Small intestine (tissue), 16 donors: Measurements from ENCODE around the gene MORC3. TPM values are rescaled to one million over a fixed set of nuclear protein-coding genes. Genes with fewer than 3 reads are reported as not detected.
A peak's percentile ranks its signal among the peaks of the same experiment; 100 is the strongest.
"Not testable (repeated sequence)": the region's sequence is repeated elsewhere in the genome, so short reads cannot be mapped to it uniquely, and the experiment has no call there.

Source experiments
- DNase-seq, 2 donors: peaks; one replicate each; pipeline versions ENCODE4 v3.0.0 to v3.0.0-alpha.2; 2013
- FAIRE-seq: peaks from 2 replicates; lab custom pipeline; 2012; peaks lifted over from hg19 to GRCh38; lab: Jason Lieb, UNC
- H3K27ac ChIP-seq, 3 donors: one replicate each; pipeline ENCODE4 v1.5.1; 2013; ENCODE audit warnings: low read length in 2 of 3, mild to moderate bottlenecking in 2 of 3, control low read depth in 1 of 3, inconsistent platforms in 1 of 3, low read depth in 1 of 3, moderate library complexity in 1 of 3
- H3K27me3 ChIP-seq, 3 donors: one replicate each; pipeline ENCODE4 v1.6.1; 2013; ENCODE audit warnings: low read length in 3 of 3, inconsistent platforms in 1 of 3; ENCODE audit not compliant: control insufficient read depth in 3 of 3, insufficient read depth in 3 of 3
- H3K36me3 ChIP-seq, 3 donors: one replicate each; pipeline ENCODE4 v1.6.1; 2013; ENCODE audit warnings: low read length in 3 of 3, inconsistent platforms in 1 of 3, low read depth in 1 of 3, mild to moderate bottlenecking in 1 of 3, moderate library complexity in 1 of 3; ENCODE audit not compliant: control insufficient read depth in 3 of 3, insufficient read depth in 2 of 3
- H3K4me1 ChIP-seq, 3 donors: one replicate each; pipeline ENCODE4 v1.6.1; 2013; ENCODE audit warnings: low read length in 2 of 3, inconsistent platforms in 1 of 3, low read depth in 1 of 3, mild to moderate bottlenecking in 1 of 3, moderate library complexity in 1 of 3; ENCODE audit not compliant: control insufficient read depth in 3 of 3, insufficient read depth in 2 of 3
- H3K4me3 ChIP-seq, 3 donors: one replicate each; pipeline ENCODE4 v1.5.1; 2013; ENCODE audit warnings: low read length in 3 of 3, control low read depth in 1 of 3, inconsistent platforms in 1 of 3, low read depth in 1 of 3, mild to moderate bottlenecking in 1 of 3, moderate library complexity in 1 of 3
- H3K9me3 ChIP-seq, 2 donors: one replicate each; pipeline ENCODE4 v1.6.1; 2013; ENCODE audit warnings: low read depth in 1 of 2, low read length in 1 of 2; ENCODE audit not compliant: control insufficient read depth in 2 of 2, insufficient read depth in 1 of 2
- WGBS, 3 donors: extraction: QIAGEN DNeasy Blood & Tissue Kit; methylation state at CpG; one replicate each; pipeline ENCODE4 v1.1.7; 2013; 5-methylcytosine and 5-hydroxymethylcytosine counted together
- long read RNA-seq, 10 donors: transcript quantifications; one replicate each; lab custom pipeline, GENCODE V29; 2026
- polyA plus RNA-seq, 4 donors: library from polyadenylated mRNA; stranded (reverse) in 3 of 4; unstranded in 1 of 4; fragments of 200-250 nt in 3 of 4; fragments of 120-200 nt in 1 of 4; gene quantifications; one replicate each; pipeline versions ENCODE4 v1.2.1 to v1.2.3, GENCODE V29; 2013
- donor health status: healthy with polysubstance abuse.
- donor health status: control.
- donor health status: control.
- donor health status: Bipolar disorder and iron deficiency.
- donor health status: healthy.

MORC3 gene, protein sequence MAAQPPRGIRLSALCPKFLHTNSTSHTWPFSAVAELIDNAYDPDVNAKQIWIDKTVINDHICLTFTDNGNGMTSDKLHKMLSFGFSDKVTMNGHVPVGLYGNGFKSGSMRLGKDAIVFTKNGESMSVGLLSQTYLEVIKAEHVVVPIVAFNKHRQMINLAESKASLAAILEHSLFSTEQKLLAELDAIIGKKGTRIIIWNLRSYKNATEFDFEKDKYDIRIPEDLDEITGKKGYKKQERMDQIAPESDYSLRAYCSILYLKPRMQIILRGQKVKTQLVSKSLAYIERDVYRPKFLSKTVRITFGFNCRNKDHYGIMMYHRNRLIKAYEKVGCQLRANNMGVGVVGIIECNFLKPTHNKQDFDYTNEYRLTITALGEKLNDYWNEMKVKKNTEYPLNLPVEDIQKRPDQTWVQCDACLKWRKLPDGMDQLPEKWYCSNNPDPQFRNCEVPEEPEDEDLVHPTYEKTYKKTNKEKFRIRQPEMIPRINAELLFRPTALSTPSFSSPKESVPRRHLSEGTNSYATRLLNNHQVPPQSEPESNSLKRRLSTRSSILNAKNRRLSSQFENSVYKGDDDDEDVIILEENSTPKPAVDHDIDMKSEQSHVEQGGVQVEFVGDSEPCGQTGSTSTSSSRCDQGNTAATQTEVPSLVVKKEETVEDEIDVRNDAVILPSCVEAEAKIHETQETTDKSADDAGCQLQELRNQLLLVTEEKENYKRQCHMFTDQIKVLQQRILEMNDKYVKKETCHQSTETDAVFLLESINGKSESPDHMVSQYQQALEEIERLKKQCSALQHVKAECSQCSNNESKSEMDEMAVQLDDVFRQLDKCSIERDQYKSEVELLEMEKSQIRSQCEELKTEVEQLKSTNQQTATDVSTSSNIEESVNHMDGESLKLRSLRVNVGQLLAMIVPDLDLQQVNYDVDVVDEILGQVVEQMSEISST
- polyA plus RNA-seq, result 10 to 100 TPM in 2 of 4 donors, 1 to 10 TPM in 2; 8.6 to 27.5 (median 10.4) TPM
- long read RNA-seq, donor 1, full-length matches to known transcripts, result 2 of 34 reads
- long read RNA-seq, donor 1, partial matches to known transcripts, result 32 of 34 reads
- long read RNA-seq, donor 1, other reads (novel, unspliced or antisense), result 0 of 34 reads
- long read RNA-seq, donor 2, full-length matches to known transcripts, result 2 of 2 reads
- long read RNA-seq, donor 2, partial matches to known transcripts, result 0 of 2 reads
- long read RNA-seq, donor 2, other reads (novel, unspliced or antisense), result 0 of 2 reads
- long read RNA-seq, donor 3, partial matches to known transcripts, result 8 of 10 reads
- long read RNA-seq, donor 3, other reads (novel, unspliced or antisense), result 0 of 10 reads
- long read RNA-seq, donor 4, result 0 reads
- long read RNA-seq, donor 5, result 0 reads
- long read RNA-seq, donor 6, full-length matches to known transcripts, result 1 of 1 reads
- long read RNA-seq, donor 6, partial matches to known transcripts, result 0 of 1 reads
- long read RNA-seq, donor 6, other reads (novel, unspliced or antisense), result 0 of 1 reads
- long read RNA-seq, donor 7, full-length matches to known transcripts, result 1 of 1 reads
- long read RNA-seq, donor 7, partial matches to known transcripts, result 0 of 1 reads
- long read RNA-seq, donor 7, other reads (novel, unspliced or antisense), result 0 of 1 reads
- long read RNA-seq, donor 8, result 0 reads
- long read RNA-seq, donor 9, result 0 reads
- long read RNA-seq, donor 10, full-length matches to known transcripts, result 3 of 3 reads
- long read RNA-seq, donor 10, partial matches to known transcripts, result 0 of 3 reads
- long read RNA-seq, donor 10, other reads (novel, unspliced or antisense), result 0 of 3 reads

DNA sequence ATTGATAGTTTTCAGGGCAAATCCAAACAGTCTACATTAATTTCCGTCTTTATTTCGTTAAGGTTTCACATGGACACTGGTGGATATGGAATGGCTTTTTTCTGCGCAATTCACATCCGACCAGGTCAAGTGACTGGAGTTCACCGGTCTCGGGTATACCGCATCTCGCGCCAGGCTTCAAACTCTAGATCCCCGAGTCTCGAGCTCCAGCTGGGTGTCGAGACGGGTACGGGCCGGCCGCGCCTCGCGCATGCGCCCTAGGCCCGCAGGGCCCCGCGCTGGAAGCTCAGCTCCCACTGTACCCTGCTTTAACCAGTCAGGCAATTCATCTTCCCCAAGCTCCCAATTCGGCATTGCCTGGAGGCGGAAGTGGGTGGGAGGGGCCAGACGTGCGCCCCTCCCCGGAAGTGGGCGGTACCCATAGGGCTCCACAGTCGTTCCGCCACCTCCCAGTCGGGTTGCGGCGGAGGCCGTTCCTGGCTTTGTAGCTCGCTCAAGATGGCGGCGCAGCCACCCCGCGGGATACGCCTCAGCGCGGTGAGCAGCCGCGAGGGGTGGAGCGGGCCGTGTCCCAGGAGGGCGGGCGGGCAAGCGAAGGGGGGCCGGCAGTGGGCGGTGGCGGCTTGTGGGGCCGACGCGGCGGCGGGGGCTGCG lies at the start of gene MORC3:
MORC3 (plus strand) TSS at position 431 of the 654 bp plus-strand sequence; CDS start at position 499, 68 bp downstream.
- Histone ChIP-seq H3K4me1 (peaks cover 0 to 12% (median 1%) of the 10 kb centered on the region in 3 donors), H3K27ac (peak within 1 kb of the TSS; percentile 91 to 98 (median 92)), H3K4me3 (peak within 1 kb of the TSS; percentile 71 to 92 (median 75)), H3K27me3 (no peaks in the 10 kb centered on the region), H3K36me3 (peaks cover 0 to 15% (median 4%) of the 10 kb centered on the region in 3 donors), H3K9me3 (no peaks in the 10 kb centered on the region)
- DNase-seq, result peak; percentile 99 to 100
- FAIRE-seq, result no peak
- 0 to 1% (median 0%) methylated on average over 45 to 59 of the region's 59 CpGs for WGBS, 3 donors

DNA sequence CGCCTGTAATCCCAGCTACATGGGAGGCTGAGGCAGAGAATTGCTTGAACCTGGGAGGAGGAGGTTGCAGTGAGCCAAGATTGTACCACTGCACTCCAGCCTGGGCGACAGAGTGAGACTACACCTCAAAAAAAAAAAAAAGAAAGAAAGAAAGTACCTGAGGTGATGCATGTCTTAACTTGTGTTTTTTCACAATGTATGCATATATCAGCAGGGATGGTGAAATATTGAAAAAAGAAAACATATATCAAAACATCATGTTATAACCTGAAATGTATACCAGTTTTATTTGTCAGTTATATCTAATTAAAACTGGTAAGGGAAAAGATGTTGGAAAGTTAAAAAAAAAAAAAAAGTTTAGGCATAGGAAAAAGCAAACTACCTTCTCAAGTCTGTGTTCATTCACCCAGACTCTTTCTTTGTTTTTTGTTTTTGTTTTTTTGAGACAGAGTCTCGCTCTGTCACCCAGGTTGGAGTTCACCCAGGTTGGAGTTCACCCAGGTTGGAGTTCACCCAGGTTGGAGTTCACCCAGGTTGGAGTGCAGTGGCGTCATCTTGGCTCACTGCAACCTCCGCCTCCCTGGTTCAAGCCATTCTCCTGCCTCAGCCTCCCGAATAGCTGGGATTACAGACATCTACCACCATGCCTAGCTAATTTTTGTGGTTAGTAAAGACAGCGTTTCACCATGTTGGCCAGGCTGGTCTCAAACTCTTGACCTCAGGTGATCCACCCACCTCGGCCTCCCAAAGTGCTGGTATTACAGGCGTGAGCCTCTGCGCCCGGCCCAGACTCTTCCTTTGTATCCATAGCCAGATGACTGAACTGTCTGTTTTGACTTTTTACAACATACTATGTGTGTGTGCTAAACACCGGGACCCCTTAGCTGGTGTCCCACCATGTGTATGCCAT lies 49.0 kb upstream of the MORC3 start:
- not testable (repeated sequence) for H3K4me3 ChIP-seq, FAIRE-seq, H3K27me3 ChIP-seq, H3K27ac ChIP-seq, DNase-seq, H3K4me1 ChIP-seq
- 93 to 98% (median 97%) methylated on average over 12 of the region's 12 CpGs for WGBS, 3 donors
- Histone ChIP-seq H3K36me3 (peaks cover 0 to 32% (median 12%) of the 10 kb centered on the region in 3 donors), H3K9me3 (peaks cover 0 to 14% of the 10 kb centered on the region in 2 donors)

DNA sequence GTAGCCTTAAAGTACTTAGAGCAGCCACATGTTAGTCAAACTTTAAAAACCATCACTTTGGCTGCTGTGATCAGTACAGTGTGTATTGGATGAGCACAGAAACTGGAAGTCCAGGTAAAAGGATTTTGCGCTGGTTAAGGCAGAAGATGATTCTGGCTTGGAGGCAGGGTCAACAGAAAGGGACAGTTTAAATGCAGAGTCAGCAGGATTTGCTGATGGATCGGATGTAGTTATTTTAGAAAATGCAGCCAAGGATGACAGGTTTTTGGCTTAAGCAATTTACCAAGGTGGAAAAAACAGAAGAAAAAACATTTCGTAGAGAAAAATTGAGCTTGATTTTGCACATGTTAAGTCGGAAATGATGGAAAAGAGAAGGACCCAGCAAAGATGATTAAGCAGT lies 45.9 kb upstream of the MORC3 start:
- Histone ChIP-seq H3K27me3 (no peaks in the 10 kb centered on the region), H3K4me1 (no peaks in the 10 kb centered on the region), H3K27ac (no peak overlapping the region), H3K36me3 (peaks cover 0 to 47% (median 12%) of the 10 kb centered on the region in 3 donors), H3K4me3 (no peak overlapping the region), H3K9me3 (no peaks in the 10 kb centered on the region)
- no peak for DNase-seq
- no peak for FAIRE-seq
- 67 to 96% (median 84%) methylated on average over 4 of the region's 4 CpGs for WGBS, 3 donors

DNA sequence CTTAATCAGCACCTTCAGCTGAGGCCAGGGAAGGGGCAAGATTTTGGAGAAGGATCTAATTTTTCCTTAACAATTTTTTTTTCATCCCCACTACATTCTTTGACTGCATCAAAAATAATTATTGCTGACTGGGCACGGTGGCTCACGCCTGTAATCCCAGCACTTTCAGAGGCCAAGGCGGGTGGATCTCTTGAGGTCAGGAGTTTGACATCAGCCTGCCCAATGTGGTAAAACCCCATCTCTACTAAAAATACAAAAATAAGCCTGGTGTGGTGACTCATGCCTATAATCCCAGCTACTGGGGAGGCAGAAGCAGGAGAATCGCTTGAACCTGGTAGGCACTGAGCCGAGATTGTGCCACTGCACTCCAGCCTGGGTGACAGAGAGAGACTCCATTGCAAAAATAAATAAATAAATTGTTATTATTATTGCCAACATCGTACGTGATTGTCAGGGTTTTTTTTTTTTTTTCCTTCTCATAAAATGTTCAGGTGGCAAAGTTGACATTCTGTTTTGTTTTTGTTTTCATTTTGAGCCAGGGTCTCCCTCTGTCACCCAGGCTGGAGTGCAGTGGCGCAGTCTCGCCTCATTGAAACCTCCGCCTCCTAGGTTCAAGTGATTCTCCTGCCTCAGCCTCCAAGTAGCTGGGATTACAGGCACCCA lies 37.3 kb upstream of the MORC3 start:
- Histone ChIP-seq H3K9me3 (no peaks in the 10 kb centered on the region), H3K27me3 (no peaks in the 10 kb centered on the region), H3K36me3 (peaks cover 2 to 36% (median 10%) of the 10 kb centered on the region in 3 donors), H3K27ac (no peak overlapping the region), H3K4me1 (no peaks in the 10 kb centered on the region), H3K4me3 (no peak overlapping the region)
- FAIRE-seq (no peak), DNase-seq (no peak)
- 77 to 85% (median 82%) methylated on average over 10 of the region's 10 CpGs for WGBS, 3 donors

DNA sequence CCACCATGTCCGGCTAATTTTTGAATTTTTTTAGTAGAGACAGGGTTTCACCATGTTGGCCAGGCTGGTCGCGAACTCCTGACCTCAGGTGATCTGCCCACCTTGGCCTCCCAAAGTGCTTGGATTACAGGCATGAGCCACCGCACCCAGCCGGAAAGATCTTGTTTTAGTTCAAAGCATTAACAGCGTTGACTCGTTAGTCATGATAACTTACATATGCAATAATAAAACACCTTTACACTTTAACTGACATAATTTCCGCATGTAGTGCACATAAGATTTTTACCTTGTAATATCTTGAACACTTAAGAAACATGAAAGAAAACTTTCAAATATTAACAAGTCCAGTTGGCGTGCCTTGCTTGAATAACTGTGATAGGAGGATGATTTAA lies 36.8 kb upstream of the MORC3 start:
- not testable (repeated sequence) for H3K4me3 ChIP-seq, FAIRE-seq, H3K27me3 ChIP-seq, H3K4me1 ChIP-seq, H3K9me3 ChIP-seq, DNase-seq
- WGBS, 3 donors, result 70 to 87% (median 87%) methylated on average over 9 of the region's 9 CpGs
- Histone ChIP-seq H3K27ac (peak overlapping the region in 1 of 3 donors; percentile 34), H3K36me3 (peaks cover 2 to 31% (median 7%) of the 10 kb centered on the region in 3 donors)

DNA sequence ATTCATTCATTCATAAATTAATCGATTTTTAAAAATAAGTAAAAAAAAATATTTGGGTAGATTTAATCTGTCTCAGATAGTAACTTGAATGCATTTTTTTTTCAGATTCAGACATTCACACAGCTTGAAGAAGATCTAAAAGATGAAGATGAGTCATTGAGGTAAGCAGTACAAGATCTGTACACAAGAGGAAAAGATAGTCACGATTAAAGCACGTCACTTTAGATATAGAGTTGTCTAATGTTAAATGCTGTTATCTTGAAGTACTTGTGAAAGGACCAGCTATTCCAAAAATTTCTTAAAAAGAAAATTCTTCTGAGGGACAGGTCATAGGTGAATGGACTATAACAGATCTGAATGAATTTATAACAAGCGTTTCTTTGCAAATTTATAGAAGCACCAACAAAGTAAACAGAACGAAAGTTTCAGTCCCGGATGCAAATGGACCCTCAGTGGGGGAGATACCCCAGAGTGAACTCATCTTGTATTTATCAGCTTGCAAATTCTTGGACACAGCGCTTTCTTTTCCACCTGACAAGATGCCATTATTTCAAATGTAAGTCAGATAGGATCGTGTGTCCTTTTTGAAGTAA lies 31.2 kb upstream of the MORC3 start:
- WGBS, 3 donors, result 56 to 87% (median 63%) methylated on average over 8 of the region's 8 CpGs
- H3K27ac ChIP-seq, result no peak overlapping the region
- H3K4me1 ChIP-seq, result no peaks in the 10 kb centered on the region
- no peak overlapping the region for H3K4me3 ChIP-seq
- no peak for DNase-seq
- H3K27me3 ChIP-seq, result no peaks in the 10 kb centered on the region
- H3K9me3 ChIP-seq, result no peaks in the 10 kb centered on the region
- H3K36me3 ChIP-seq, result peaks cover 0 to 16% (median 11%) of the 10 kb centered on the region in 3 donors
- FAIRE-seq, result no peak
